PC-3 (cell line): ENCODE results near the gene DRC1. TPM values are rescaled to one million over a fixed set of nuclear protein-coding genes. Genes with fewer than 3 reads are reported as not detected.

Source experiments
- ATAC-seq: fragments of 200-7000 bp; cut with Tn5 transposase; 2 replicates; pipeline ENCODE4 v1.9.1; 2020; ENCODE audit warnings: mild to moderate bottlenecking, moderate library complexity
- BruUV-seq: library from RNA; stranded (reverse); fragments of 400-500 nt; replicated peaks from 2 replicates; lab custom pipeline; 2021; lab: Mats Ljungman, UMichigan
- CTCF ChIA-PET: fragments of 300-600 bp; sonication (Branson Sonifier 250); formaldehyde crosslinking; loops from one replicate; lab custom pipeline; 2022; ENCODE audit warnings: antibody characterized with exemption; lab: Charles Lee
- POLR2A ChIA-PET: fragments of 300-600 bp; sonication (Branson Sonifier 250); formaldehyde crosslinking; loops from one replicate; lab custom pipeline; 2022; ENCODE audit warnings: antibody characterized with exemption; ENCODE audit not compliant: unreplicated experiment; lab: Charles Lee
- DNase-seq: peaks from one replicate; pipeline ENCODE4 v3.0.0-alpha.2; 2015
- H2AFZ ChIP-seq: fragments of 300-600 bp; sonication (generic); 2 replicates; pipeline ENCODE4 v1.6.0; 2016; ENCODE audit warnings: antibody characterized with exemption, low read length
- H3F3A ChIP-seq: fragments of 300-600 bp; sonication (generic); one replicate; pipeline ENCODE4 v1.6.0; 2017; ENCODE audit warnings: antibody characterized with exemption, low read length, control low read depth, mild to moderate bottlenecking; ENCODE audit not compliant: unreplicated experiment
- H3K27ac ChIP-seq: fragments of 300-600 bp; sonication (generic); 2 replicates; pipeline ENCODE4 v1.5.1; 2016; ENCODE audit warnings: mild to moderate bottlenecking, low read length
- H3K27me3 ChIP-seq: fragments of 300-600 bp; sonication (generic); 2 replicates; pipeline ENCODE4 v1.6.1; 2016; ENCODE audit warnings: low read length, mixed read lengths
- H3K36me3 ChIP-seq: fragments of 300-600 bp; sonication (generic); 2 replicates; pipeline ENCODE4 v1.6.1; 2016; ENCODE audit warnings: low read depth, mixed run types, low read length, mixed read lengths
- H3K4me1 ChIP-seq: fragments of 300-600 bp; sonication (generic); 2 replicates; pipeline ENCODE4 v1.5.1; 2016; ENCODE audit warnings: low read length; ENCODE audit not compliant: insufficient read depth
- H3K4me2 ChIP-seq: fragments of 300-600 bp; sonication (generic); 2 replicates; pipeline ENCODE4 v1.6.0; 2016; ENCODE audit warnings: low read length
- H3K4me3 ChIP-seq: fragments of 300-600 bp; sonication (generic); 2 replicates; pipeline ENCODE4 v1.5.1; 2016; ENCODE audit warnings: mild to moderate bottlenecking, low read length, mixed read lengths
- H3K79me2 ChIP-seq: fragments of 300-600 bp; sonication (generic); 2 replicates; pipeline ENCODE4 v1.6.1; 2017; ENCODE audit warnings: low read length, mixed read lengths
- H3K9ac ChIP-seq: fragments of 300-600 bp; sonication (generic); 2 replicates; pipeline ENCODE4 v1.6.0; 2016; ENCODE audit warnings: mild to moderate bottlenecking, low read length
- H3K9me2 ChIP-seq: fragments of 300-600 bp; sonication (generic); replicated peaks from 2 replicates; pipeline ENCODE4 v1.6.1; 2016; ENCODE audit warnings: mixed run types, low read length, mixed read lengths
- H3K9me3 ChIP-seq: fragments of 300-600 bp; sonication (generic); 2 replicates; pipeline ENCODE4 v1.6.1; 2016; ENCODE audit warnings: low read length, mixed read lengths
- H4K20me1 ChIP-seq: fragments of 300-600 bp; sonication (generic); 2 replicates; pipeline ENCODE4 v1.6.1; 2016; ENCODE audit warnings: low read length, mixed read lengths
- EZH2 ChIP-seq: fragments of 300-600 bp; sonication (generic); IDR thresholded peaks from one replicate; pipeline ENCODE4 v1.6.1; 2017; ENCODE audit warnings: antibody characterized with exemption, mild to moderate bottlenecking, low read length; ENCODE audit not compliant: unreplicated experiment
- EZH2phosphoT487 ChIP-seq: fragments of 300-600 bp; sonication (generic); IDR thresholded peaks from 2 replicates; pipeline ENCODE4 v1.6.1; 2018; ENCODE audit warnings: mild to moderate bottlenecking, antibody characterized with exemption, low read length, borderline replicate concordance
- intact Hi-C: fragments of 100-400 bp; cut with micrococcal nuclease; formaldehyde crosslinking; loops from 2 replicates; pipeline ENCODE4 v1.9.0; 2023
- total RNA-seq: library from RNA; depleted of rRNA; stranded (reverse); fragments of >200 nt; gene quantifications from 2 replicates; pipeline ENCODE4 v1.2.3, GENCODE V29; 2014
- TF ChIP-seq, protein P1 (sequence below): fragments of 300-600 bp; sonication (generic); conservative IDR thresholded peaks from 2 replicates; pipeline ENCODE4 v1.5.1; 2017; ENCODE audit warnings: antibody characterized with exemption, low read depth, mild to moderate bottlenecking, low read length

The DRC1 gene
- total RNA-seq, 1 experiment from 2014 or later = not detected

DNA sequence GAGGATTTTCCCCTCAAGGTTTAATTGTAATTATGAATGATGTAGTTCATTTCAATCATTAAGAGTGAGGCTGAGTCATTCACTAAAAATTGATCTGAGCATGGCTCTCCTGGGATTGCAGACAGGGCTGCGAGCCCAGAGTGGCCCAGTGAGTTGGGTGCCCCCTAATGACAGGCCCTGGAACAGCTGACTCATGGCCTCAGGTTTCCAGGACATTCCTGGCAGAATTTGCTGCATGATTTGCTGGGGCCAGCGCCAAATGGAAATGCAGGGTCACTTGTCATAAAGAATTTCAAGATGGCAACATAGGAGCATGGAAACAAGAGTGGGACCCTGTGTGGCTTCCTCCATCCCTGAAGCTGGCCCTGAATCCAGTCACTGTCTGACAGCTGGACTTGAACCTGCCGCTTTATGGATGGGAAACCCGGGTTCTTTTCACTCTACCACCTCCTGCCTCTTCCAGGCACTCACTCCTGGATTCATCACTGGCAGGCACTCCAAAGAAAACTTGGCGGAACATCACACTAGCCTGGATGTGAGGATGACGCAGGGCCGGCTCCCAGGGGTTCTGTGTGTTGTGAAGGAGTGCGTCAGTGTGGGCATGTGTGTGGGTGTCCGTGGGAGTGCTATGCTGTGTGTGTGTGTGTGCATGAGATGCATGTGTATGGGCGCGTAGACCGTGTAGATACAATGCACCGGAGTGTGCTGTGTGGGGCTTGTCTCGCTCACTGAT lies 61.0 kb downstream of the DRC1 start:
- ChIA-PET POLR2A (interaction anchor here (0.6 kb wide), 1 partner anchor 216 kb away, joined by 3 read pairs; no protein-coding TSS in a partner anchor), CTCF (no interaction called here)
- TF ChIP-seq, protein P1, sequence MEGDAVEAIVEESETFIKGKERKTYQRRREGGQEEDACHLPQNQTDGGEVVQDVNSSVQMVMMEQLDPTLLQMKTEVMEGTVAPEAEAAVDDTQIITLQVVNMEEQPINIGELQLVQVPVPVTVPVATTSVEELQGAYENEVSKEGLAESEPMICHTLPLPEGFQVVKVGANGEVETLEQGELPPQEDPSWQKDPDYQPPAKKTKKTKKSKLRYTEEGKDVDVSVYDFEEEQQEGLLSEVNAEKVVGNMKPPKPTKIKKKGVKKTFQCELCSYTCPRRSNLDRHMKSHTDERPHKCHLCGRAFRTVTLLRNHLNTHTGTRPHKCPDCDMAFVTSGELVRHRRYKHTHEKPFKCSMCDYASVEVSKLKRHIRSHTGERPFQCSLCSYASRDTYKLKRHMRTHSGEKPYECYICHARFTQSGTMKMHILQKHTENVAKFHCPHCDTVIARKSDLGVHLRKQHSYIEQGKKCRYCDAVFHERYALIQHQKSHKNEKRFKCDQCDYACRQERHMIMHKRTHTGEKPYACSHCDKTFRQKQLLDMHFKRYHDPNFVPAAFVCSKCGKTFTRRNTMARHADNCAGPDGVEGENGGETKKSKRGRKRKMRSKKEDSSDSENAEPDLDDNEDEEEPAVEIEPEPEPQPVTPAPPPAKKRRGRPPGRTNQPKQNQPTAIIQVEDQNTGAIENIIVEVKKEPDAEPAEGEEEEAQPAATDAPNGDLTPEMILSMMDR = peak; percentile 69
- no peak for TF ChIP-seq EZH2
- ATAC-seq (peak; percentile 38; the same call in 1 of the 2 replicates), DNase-seq (peak; percentile 51)
- no peaks in the 10 kb centered on the region for H3K9me2 ChIP-seq
- no peaks in the 10 kb centered on the region for H3F3A ChIP-seq
- H3K79me2 ChIP-seq = no peaks in the 10 kb centered on the region
- no peak overlapping the region for H3K4me2 ChIP-seq
- no peak overlapping the region for H3K9ac ChIP-seq
- no peaks in the 10 kb centered on the region for H3K36me3 ChIP-seq
- intact Hi-C loops = no loop called here
- H3K27ac ChIP-seq = no peak overlapping the region
- H3K9me3 ChIP-seq = no peaks in the 10 kb centered on the region
- no TSS peak for BruUV-seq
- H4K20me1 ChIP-seq = no peaks in the 10 kb centered on the region
- H3K4me1 ChIP-seq = no peaks in the 10 kb centered on the region
- H3K27me3 ChIP-seq = no peaks in the 10 kb centered on the region
- no peak overlapping the region for H3K4me3 ChIP-seq
- no peak overlapping the region for H2AFZ ChIP-seq

DNA sequence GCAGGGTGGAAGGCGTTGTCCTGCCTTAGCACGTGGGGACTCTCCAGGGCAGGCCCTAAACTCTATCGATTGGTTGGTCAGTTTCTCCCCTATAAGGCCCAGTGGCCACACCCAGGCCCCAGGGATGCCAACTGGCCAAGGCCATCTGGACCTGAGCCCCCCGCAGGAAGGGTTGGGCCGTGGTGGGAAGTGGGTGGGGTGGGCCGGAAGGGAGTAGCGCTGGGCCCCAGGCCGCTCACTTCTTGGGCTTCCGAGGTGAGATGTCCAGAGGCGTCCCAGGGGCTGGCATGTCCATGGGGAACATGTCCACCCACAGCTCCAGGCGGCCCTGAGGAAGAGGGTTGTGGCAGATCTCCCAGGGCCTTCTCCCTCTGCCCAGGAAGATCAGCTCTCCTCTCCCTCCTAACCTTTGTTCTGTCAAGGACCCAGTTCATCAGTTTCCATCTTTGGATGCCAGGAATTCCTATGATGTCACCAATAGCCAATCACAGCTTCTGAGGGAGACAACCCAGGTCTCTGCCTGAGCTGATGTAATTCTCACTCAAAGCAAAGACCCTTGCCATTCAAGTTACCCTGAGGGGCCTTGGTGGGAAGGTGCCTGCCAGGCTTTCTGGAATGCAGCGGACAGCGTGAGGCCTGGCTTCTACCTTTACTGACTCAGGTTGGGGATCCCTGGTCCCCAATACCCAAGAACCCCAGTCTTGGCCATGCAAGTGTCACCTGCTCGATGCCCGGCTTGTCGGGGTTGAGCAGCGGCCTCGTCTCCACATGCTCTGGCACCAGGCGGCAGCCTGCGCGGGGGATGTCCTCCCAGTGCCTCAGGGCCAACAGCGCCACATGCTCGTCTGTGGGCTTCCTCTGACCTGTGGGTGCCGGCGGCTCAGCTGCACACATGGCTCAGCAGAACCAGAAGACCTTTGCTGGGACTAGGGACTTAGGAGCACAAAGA lies 61.8 kb downstream of the DRC1 start:
- H2AFZ ChIP-seq = no peak overlapping the region
- H3K9ac ChIP-seq = no peak overlapping the region
- intact Hi-C loops = no loop called here
- H3K36me3 ChIP-seq = no peaks in the 10 kb centered on the region
- H3K9me3 ChIP-seq = no peaks in the 10 kb centered on the region
- ChIA-PET POLR2A (no interaction called here), CTCF (no interaction called here)
- DNase-seq (no peak), ATAC-seq (no peak)
- no peaks in the 10 kb centered on the region for H3K4me1 ChIP-seq
- no peak overlapping the region for H3K4me2 ChIP-seq
- TF ChIP-seq EZH2phosphoT487 (no peak), EZH2 (no peak)
- TF ChIP-seq, protein P1 = no peak
- no peak overlapping the region for H3K27ac ChIP-seq
- no peak overlapping the region for H3K4me3 ChIP-seq
- H3K9me2 ChIP-seq = no peaks in the 10 kb centered on the region
- H4K20me1 ChIP-seq = no peaks in the 10 kb centered on the region
- H3F3A ChIP-seq = no peaks in the 10 kb centered on the region
- H3K79me2 ChIP-seq = no peaks in the 10 kb centered on the region
- BruUV-seq = no TSS peak
- H3K27me3 ChIP-seq = no peaks in the 10 kb centered on the region
